DOHH2 (cell line): Measurements from ENCODE around the gene IFI27L2.

Source experiments
- EZH2phosphoT487 ChIP-seq: fragments of 200-600 bp; sonication (generic); IDR thresholded peaks from 2 replicates; pipeline ENCODE4 v1.6.1; 2017; ENCODE audit warnings: borderline replicate concordance, mild to moderate bottlenecking, antibody characterized with exemption, low read length, moderate library complexity, mixed read lengths
- TF ChIP-seq, protein P1 (sequence below): fragments of 200-600 bp; sonication (generic); IDR thresholded peaks from one replicate; pipeline ENCODE4 v1.5.1; 2014; ENCODE audit warnings: antibody characterized with exemption, mild to moderate bottlenecking, low read depth, low read length; ENCODE audit not compliant: poor library complexity, severe bottlenecking

GRCh38 chr14:94113490-94113889, 15.9 kb downstream of the IFI27L2 start:
- TF ChIP-seq, protein P1, sequence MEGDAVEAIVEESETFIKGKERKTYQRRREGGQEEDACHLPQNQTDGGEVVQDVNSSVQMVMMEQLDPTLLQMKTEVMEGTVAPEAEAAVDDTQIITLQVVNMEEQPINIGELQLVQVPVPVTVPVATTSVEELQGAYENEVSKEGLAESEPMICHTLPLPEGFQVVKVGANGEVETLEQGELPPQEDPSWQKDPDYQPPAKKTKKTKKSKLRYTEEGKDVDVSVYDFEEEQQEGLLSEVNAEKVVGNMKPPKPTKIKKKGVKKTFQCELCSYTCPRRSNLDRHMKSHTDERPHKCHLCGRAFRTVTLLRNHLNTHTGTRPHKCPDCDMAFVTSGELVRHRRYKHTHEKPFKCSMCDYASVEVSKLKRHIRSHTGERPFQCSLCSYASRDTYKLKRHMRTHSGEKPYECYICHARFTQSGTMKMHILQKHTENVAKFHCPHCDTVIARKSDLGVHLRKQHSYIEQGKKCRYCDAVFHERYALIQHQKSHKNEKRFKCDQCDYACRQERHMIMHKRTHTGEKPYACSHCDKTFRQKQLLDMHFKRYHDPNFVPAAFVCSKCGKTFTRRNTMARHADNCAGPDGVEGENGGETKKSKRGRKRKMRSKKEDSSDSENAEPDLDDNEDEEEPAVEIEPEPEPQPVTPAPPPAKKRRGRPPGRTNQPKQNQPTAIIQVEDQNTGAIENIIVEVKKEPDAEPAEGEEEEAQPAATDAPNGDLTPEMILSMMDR = no peak
- no peak for TF ChIP-seq EZH2phosphoT487
